ENCODE data around the gene SETX.

Gene SETX, protein sequence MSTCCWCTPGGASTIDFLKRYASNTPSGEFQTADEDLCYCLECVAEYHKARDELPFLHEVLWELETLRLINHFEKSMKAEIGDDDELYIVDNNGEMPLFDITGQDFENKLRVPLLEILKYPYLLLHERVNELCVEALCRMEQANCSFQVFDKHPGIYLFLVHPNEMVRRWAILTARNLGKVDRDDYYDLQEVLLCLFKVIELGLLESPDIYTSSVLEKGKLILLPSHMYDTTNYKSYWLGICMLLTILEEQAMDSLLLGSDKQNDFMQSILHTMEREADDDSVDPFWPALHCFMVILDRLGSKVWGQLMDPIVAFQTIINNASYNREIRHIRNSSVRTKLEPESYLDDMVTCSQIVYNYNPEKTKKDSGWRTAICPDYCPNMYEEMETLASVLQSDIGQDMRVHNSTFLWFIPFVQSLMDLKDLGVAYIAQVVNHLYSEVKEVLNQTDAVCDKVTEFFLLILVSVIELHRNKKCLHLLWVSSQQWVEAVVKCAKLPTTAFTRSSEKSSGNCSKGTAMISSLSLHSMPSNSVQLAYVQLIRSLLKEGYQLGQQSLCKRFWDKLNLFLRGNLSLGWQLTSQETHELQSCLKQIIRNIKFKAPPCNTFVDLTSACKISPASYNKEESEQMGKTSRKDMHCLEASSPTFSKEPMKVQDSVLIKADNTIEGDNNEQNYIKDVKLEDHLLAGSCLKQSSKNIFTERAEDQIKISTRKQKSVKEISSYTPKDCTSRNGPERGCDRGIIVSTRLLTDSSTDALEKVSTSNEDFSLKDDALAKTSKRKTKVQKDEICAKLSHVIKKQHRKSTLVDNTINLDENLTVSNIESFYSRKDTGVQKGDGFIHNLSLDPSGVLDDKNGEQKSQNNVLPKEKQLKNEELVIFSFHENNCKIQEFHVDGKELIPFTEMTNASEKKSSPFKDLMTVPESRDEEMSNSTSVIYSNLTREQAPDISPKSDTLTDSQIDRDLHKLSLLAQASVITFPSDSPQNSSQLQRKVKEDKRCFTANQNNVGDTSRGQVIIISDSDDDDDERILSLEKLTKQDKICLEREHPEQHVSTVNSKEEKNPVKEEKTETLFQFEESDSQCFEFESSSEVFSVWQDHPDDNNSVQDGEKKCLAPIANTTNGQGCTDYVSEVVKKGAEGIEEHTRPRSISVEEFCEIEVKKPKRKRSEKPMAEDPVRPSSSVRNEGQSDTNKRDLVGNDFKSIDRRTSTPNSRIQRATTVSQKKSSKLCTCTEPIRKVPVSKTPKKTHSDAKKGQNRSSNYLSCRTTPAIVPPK (N-terminal part only)

DNA sequence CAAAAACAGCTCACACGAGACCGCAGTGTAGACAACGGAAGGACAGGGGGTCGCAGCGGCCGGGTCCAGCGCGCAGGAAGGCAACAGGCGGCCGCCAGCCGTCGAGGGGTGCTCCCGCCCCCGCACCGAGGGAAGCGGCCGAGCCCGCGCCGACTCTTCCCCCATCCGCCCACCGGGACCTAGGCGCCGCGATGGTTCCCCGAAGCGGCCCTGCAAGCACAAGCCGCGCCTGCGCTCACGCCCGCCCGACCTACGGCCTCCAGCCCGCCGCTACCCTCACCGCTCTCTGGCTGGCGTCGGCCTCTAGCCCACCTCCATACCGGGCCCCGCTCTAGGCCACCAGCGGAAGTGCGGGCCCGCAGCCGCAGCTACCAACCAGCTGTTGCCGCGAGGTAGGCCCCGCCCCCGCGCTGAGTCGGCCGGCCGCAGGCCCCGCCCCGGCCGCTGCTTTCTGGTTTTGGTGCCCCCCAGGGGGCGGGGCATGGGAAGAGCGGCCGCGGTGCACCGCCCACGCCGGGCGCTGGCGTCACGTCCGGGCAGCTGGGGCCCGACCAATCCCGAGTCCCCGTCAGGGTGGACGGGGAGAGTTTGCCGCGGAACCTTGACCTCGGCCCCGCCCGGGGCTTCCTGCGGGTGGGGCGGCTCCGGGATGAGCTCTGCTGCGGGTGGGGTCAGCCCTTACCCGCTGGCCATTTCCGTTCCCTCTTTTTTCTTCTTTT, at the start of gene SETX:
Gene SETX, minus strand, starts transcription at position 350 of the 719 bp plus-strand sequence. CDS start 5,558 bp downstream, outside the sequence.
- in situ Hi-C loops (cut with HindIII; ENCODE audit: low sequenced_read_pairs): no loop called here
- TF ChIP-seq, protein P1, sequence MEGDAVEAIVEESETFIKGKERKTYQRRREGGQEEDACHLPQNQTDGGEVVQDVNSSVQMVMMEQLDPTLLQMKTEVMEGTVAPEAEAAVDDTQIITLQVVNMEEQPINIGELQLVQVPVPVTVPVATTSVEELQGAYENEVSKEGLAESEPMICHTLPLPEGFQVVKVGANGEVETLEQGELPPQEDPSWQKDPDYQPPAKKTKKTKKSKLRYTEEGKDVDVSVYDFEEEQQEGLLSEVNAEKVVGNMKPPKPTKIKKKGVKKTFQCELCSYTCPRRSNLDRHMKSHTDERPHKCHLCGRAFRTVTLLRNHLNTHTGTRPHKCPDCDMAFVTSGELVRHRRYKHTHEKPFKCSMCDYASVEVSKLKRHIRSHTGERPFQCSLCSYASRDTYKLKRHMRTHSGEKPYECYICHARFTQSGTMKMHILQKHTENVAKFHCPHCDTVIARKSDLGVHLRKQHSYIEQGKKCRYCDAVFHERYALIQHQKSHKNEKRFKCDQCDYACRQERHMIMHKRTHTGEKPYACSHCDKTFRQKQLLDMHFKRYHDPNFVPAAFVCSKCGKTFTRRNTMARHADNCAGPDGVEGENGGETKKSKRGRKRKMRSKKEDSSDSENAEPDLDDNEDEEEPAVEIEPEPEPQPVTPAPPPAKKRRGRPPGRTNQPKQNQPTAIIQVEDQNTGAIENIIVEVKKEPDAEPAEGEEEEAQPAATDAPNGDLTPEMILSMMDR (IDR thresholded peaks at IDR 0.05; ENCODE audit: low read depth, low read length, missing control alignments): no peak
- DNase-seq (ENCODE audit: low read depth): peak; percentile 88
- H3K4me3 ChIP-seq (ENCODE audit: low read depth, low read length): peak within 1 kb of the TSS; percentile 62

DNA sequence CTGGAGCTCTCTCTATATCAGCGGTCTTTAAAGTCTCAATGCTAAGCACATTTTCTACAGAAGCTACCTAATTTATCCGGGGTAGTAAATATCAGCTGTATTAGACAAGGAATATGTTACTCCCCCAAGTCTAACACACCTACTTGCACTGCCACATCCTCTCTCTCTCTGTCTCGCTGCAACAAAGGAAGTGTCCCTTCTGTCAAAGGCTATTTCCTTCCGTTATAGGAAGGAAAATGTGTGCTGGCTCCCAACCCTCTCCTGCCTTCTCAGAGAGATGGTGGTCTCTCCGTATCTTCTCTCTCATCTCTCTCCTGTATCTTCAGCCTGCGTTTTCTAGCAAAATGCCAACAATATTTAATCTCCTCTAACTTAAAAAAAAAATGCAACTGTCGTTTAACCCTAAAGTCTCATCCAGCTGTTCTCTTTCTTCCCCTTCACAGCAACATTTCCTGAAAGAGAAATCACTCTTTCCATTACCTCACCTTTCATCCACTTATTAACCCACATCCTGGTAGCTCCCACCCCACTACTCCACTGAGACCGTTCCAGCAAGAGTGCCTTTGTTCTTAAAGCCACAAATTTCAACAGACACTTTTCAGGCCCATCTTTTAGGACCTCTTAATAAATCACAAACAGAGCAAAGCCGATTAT, 49.6 kb upstream of the SETX start:
- TF ChIP-seq, protein P1 (IDR thresholded peaks at IDR 0.05; ENCODE audit: low read depth, low read length, missing control alignments): no peak
- H3K4me3 ChIP-seq (ENCODE audit: low read depth, low read length): no peak overlapping the region
- DNase-seq (ENCODE audit: low read depth): no peak
- in situ Hi-C loops (cut with HindIII; ENCODE audit: low sequenced_read_pairs): no loop called here

DNA sequence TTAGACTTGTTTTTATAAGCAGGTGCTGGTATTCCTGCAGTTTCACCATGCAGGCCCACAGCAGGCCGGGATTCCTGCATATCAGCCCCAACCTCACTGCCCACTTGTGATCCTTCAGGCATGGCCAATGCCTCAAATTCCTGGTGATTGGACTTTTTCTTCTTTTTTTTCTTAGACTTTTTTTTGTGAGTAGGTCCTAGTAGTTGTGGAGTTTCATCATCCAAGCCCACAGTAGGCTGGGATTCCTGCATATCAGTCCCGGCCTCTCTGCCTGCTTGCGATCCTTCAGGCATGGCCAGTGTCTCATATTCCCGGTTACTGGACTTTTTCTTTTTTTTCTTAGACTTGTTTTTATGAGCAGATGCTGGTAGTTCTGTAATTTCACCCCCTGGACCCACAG, 47.0 kb upstream of the SETX start:
- no peak overlapping the region for H3K4me3 ChIP-seq (ENCODE audit: low read depth, low read length)
- DNase-seq (ENCODE audit: low read depth): no peak
- TF ChIP-seq, protein P1 (IDR thresholded peaks at IDR 0.05; ENCODE audit: low read depth, low read length, missing control alignments): no peak
- in situ Hi-C loops (cut with HindIII; ENCODE audit: low sequenced_read_pairs): no loop called here

DNA sequence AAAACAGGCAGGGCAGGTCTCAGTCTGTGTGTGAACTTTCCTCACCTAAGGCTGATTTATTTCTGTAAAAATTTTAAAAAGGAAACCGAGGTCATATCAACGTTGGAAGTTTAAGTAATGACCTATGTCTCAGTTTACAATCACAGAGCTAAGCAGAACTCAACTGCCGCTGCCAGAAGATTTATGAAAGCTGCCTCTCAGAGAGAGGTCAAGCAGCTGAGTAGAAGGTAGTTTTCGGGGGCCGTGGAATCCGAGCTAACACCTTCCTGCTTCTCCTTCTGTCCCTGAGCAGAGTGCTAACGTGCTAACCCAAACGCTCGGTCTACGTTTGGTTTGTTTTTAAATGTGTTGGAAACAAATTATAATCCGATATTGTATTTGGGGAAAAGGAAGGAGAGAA, 40.8 kb upstream of the SETX start:
- in situ Hi-C loops (cut with HindIII; ENCODE audit: low sequenced_read_pairs): no loop called here
- no peak for DNase-seq (ENCODE audit: low read depth)
- TF ChIP-seq, protein P1 (IDR thresholded peaks at IDR 0.05; ENCODE audit: low read depth, low read length, missing control alignments): no peak
- no peak overlapping the region for H3K4me3 ChIP-seq (ENCODE audit: low read depth, low read length)

DNA sequence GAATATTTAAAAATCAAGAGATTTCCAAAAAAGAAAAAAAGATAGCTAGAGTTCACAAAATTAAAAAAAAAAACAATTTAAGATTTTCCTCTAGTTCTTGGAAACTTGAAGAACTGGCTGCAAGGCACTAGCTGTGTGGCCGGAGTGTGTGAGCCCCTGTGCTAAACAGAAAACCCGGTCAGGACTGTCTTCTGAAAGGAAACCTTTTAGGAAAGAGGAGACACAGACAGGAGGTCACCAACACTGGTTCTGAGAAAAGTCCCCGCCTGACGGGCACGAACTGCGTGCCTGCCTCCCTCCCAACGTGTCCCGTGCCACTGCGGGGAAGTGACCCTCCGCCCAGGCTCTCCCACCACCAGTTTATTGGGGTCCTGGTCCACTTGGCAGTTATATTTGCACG, 36.7 kb upstream of the SETX start:
- no peak for DNase-seq (ENCODE audit: low read depth)
- TF ChIP-seq, protein P1 (IDR thresholded peaks at IDR 0.05; ENCODE audit: low read depth, low read length, missing control alignments): no peak
- H3K4me3 ChIP-seq (ENCODE audit: low read depth, low read length): no peak overlapping the region
- in situ Hi-C loops (cut with HindIII; ENCODE audit: low sequenced_read_pairs): no loop called here
